Measurements from ENCODE around the gene ANTXR2. TPM values are rescaled to one million over a fixed set of nuclear protein-coding genes. Genes with fewer than 3 reads are reported as not detected.
A peak's percentile ranks its signal among the peaks of the same experiment; 100 is the strongest.

The ANTXR2 gene
- total RNA-seq, 6 donors from 2014 or later = 26.0 to 61.0 (median 37.5) TPM

- ATAC-seq (ENCODE audit: low FRiP score in 2 of 2) = no peak
- no peak for DNase-seq
Observed at GRCh38 chr4:80024335-80024734, 48.7 kb downstream of the ANTXR2 start.

GRCh38 chr4:80022282-80022681 lies 50.7 kb downstream of the ANTXR2 start:
- 95 to 98% methylated on average over 3 of the region's 3 CpGs for WGBS, 2 donors
- ATAC-seq (ENCODE audit: low FRiP score in 2 of 2) (no peak), DNase-seq (no peak)
- Histone ChIP-seq H3K36me3 (peaks cover 0 to 32% (median 2%) of the 10 kb centered on the region in 4 donors), H3K4me1 (peaks cover 0 to 6% (median 1%) of the 10 kb centered on the region in 4 donors), H3K9me3 (no peaks in the 10 kb centered on the region), H3K27ac (no peak overlapping the region), H3K4me3 (no peak overlapping the region), H3K27me3 (no peaks in the 10 kb centered on the region)
- no peak for TF ChIP-seq POLR2A (IDR thresholded peaks at IDR 0.05)
- TF ChIP-seq CTCF (IDR thresholded peaks at IDR 0.05) = no peak
- no peak for TF ChIP-seq POLR2AphosphoS5 (IDR thresholded peaks at IDR 0.05)
- TF ChIP-seq EP300 (IDR thresholded peaks at IDR 0.05) = no peak

More at GRCh38 chr4:80024335-80024734, 48.7 kb downstream of the ANTXR2 start:
- WGBS, 2 donors = 90 to 100% methylated on average over 1 of the region's 1 CpG
- Histone ChIP-seq H3K27me3 (no peaks in the 10 kb centered on the region), H3K9me3 (no peaks in the 10 kb centered on the region), H3K36me3 (peaks cover 0 to 21% (median 5%) of the 10 kb centered on the region in 4 donors), H3K4me3 (no peak overlapping the region), H3K4me1 (no peaks in the 10 kb centered on the region), H3K27ac (no peak overlapping the region)
- TF ChIP-seq POLR2A (IDR thresholded peaks at IDR 0.05) (no peak), CTCF (IDR thresholded peaks at IDR 0.05) (no peak)

GRCh38 chr4:80017125-80017854 lies 55.7 kb downstream of the ANTXR2 start:
- DNase-seq = no peak
- H3K4me1 ChIP-seq = peaks cover 0 to 19% (median 9%) of the 10 kb centered on the region in 4 donors
- peaks cover 0 to 26% (median 2%) of the 10 kb centered on the region in 4 donors for H3K36me3 ChIP-seq
- H3K27ac ChIP-seq = peak overlapping the region in 3 of 4 donors; percentile 19 to 50 (median 29)
- H3K9me3 ChIP-seq = no peaks in the 10 kb centered on the region
- TF ChIP-seq CTCF (IDR thresholded peaks at IDR 0.05) (no peak), EP300 (IDR thresholded peaks at IDR 0.05) (no peak), POLR2AphosphoS5 (IDR thresholded peaks at IDR 0.05) (no peak), POLR2A (IDR thresholded peaks at IDR 0.05) (no peak)
- H3K27me3 ChIP-seq = no peaks in the 10 kb centered on the region
- peak in 1 of 2 donors; percentile 79 for ATAC-seq (ENCODE audit: low FRiP score in 2 of 2)
- 55 to 73% methylated on average over 2 of the region's 2 CpGs for WGBS, 2 donors
- no peak overlapping the region for H3K4me3 ChIP-seq

- WGBS, 2 donors = 85 to 88% methylated on average over 1 of the region's 1 CpG
- Histone ChIP-seq H3K4me1 (peaks cover 0 to 19% (median 9%) of the 10 kb centered on the region in 4 donors), H3K27ac (peak overlapping the region in 2 of 4 donors; percentile 29 to 50), H3K9me3 (no peaks in the 10 kb centered on the region), H3K4me3 (no peak overlapping the region), H3K36me3 (peaks cover 0 to 25% (median 2%) of the 10 kb centered on the region in 4 donors), H3K27me3 (no peaks in the 10 kb centered on the region)
- DNase-seq (no peak), ATAC-seq (ENCODE audit: low FRiP score in 2 of 2) (peak in 1 of 2 donors; percentile 24)
- TF ChIP-seq POLR2AphosphoS5 (IDR thresholded peaks at IDR 0.05) = no peak
- no peak for TF ChIP-seq CTCF (IDR thresholded peaks at IDR 0.05)
- no peak for TF ChIP-seq POLR2A (IDR thresholded peaks at IDR 0.05)
- TF ChIP-seq EP300 (IDR thresholded peaks at IDR 0.05) = no peak
Observed at GRCh38 chr4:80016506-80016905, 56.5 kb downstream of the ANTXR2 start.
